Measurements from ENCODE around the gene RYR2.

The RYR2 gene

DNA sequence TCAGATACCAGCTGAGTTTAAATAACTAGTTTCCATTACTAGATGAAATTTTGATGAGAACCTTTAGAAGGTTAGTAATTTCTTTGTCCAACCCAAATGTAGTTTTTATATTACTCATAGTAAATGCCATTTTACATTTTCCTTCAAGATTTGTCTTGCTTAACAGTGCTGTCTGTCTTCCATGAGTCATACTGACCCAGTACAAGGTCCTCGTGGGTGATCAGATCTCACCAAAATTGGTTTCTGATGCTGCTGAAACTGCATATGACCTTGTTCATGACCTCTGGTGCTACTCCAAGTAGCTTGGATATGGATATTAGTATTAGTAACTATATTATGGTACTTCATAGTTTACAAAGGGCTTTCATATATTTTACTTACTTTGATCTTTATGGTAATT, 207.1 kb downstream of the RYR2 start:
- no peak for DNase-seq (ENCODE audit: low read depth)
- no peak for TF ChIP-seq CTCF (IDR thresholded peaks at IDR 0.05; ENCODE audit: insufficient read depth, low read depth, low read length, missing control alignments)
- no peak overlapping the region for H3K4me3 ChIP-seq (ENCODE audit: low read depth, low read length)

DNA sequence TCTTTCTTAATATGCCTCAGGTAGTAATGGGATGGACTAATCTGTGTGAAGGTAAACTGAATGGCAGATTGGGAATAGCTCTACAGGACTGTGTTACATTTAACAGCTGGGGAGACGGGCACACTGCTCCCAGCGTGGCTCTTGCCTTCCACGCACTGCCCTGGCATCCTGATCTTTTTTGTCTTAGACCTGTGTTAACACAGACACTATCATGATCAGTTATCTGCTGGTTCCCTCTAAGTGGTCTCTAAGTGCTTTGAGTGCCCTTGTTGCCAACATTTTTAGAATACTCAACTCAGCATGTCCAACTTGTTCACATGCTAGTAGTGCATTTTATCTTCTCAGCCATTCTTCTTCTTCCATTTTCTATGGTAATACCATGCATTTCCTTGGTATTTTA, 208.1 kb downstream of the RYR2 start:
- DNase-seq (ENCODE audit: low read depth): no peak
- H3K4me3 ChIP-seq (ENCODE audit: low read depth, low read length): no peak overlapping the region
- no peak for TF ChIP-seq CTCF (IDR thresholded peaks at IDR 0.05; ENCODE audit: insufficient read depth, low read depth, low read length, missing control alignments)

DNA sequence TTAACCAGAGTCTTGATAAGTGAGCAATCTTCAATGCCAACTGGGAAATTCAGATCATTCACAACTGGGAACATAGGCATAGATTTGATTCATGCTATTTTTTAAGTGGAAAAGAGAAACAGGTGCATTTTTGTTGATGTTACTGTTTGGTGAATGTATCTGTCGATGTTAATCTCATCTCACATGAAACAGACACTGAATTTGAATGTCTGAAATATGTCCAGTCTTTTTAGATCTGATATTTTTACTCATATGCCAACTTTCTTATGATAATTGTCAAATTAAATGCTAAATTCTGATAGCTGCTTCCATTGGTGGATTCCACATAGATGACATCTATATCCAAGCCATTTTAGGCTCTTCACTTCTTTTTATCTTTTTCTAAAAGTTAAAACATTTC, 213.1 kb downstream of the RYR2 start:
- DNase-seq (ENCODE audit: low read depth): no peak
- no peak overlapping the region for H3K4me3 ChIP-seq (ENCODE audit: low read depth, low read length)
- TF ChIP-seq CTCF (IDR thresholded peaks at IDR 0.05; ENCODE audit: insufficient read depth, low read depth, low read length, missing control alignments): no peak

DNA sequence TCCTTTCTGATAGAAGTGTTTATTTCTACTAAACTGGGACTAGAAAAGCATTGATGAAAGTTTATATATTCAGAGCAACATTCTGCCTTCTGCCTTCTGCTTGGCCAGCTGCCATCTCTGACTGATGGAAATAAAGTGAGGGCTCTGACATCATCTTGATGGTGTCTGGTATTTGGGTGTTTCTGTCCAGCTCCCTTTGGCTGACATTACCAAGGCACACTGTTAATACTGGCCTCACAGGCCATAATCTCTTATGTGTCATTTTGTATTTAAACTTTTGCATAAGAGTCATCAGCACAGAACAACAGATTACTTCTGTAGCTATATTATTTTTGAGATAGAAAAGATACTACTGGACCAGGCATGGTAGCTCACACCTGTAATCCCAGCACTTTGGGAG, 216.9 kb downstream of the RYR2 start:
- no peak for TF ChIP-seq CTCF (IDR thresholded peaks at IDR 0.05; ENCODE audit: insufficient read depth, low read depth, low read length, missing control alignments)
- no peak for DNase-seq (ENCODE audit: low read depth)
- no peak overlapping the region for H3K4me3 ChIP-seq (ENCODE audit: low read depth, low read length)

- no peak for TF ChIP-seq CTCF (IDR thresholded peaks at IDR 0.05; ENCODE audit: insufficient read depth, low read depth, low read length, missing control alignments)
- H3K4me3 ChIP-seq (ENCODE audit: low read depth, low read length): no peak overlapping the region
- DNase-seq (ENCODE audit: low read depth): no peak
These were observed 219.2 kb downstream of the RYR2 start for GRCh38 chr1:237261198-237261597.

GRCh38 chr1:237267743-237268142, 225.8 kb downstream of the RYR2 start:
- no peak overlapping the region for H3K4me3 ChIP-seq (ENCODE audit: low read depth, low read length)
- no peak for TF ChIP-seq CTCF (IDR thresholded peaks at IDR 0.05; ENCODE audit: insufficient read depth, low read depth, low read length, missing control alignments)
- no peak for DNase-seq (ENCODE audit: low read depth)

- H3K4me3 ChIP-seq (ENCODE audit: low read depth, low read length): no peak overlapping the region
- TF ChIP-seq CTCF (IDR thresholded peaks at IDR 0.05; ENCODE audit: insufficient read depth, low read depth, low read length, missing control alignments): no peak
- DNase-seq (ENCODE audit: low read depth): peak; percentile 12
These were observed 228.0 kb downstream of the RYR2 start for GRCh38 chr1:237269938-237270337.
